Measurements from ENCODE around the gene DHODH.

Gene DHODH

DNA sequence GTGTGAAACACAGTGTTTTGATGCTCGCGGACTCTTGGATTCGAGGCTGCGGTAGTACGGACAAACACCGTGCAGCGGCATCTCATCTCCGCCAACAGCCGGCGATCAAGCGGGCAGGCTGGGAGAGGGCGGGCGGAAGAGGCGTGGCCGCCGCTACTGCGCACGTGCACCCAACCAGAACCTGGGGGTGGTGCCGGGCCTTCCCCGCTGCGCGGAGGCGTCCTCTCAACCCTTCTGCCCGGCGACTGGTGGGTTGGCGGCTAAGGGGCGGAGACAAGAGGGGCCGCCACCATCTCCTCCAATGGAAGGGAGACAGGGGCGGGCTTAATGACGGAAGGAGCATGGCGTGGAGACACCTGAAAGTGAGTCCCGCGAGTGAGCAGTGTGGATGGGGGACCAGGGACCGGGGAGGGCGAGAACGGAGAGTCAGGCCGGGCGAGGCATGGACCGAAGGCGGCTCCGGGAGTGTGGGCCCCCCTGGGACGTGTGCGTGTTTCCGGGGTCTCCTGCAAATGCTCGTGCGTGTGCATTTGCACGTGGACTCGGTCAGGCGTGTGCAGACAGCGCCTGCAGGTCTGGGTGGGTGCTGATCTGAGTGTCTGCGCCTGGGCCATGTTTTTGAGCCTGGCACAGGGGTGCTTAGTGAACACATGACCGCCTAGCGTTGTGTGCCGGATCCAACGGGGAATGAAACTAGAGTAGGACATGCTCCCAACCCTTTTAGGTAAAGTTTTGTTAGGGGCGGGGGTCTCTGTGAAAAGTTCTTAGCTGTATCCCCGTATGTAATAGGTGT, at the start of gene DHODH:
TSS of gene DHODH (plus strand) at position 321 of the 793 bp plus-strand sequence. CDS start at position 342, 21 bp downstream.
- FAIRE-seq = no peak
- TF ChIP-seq, protein P1, sequence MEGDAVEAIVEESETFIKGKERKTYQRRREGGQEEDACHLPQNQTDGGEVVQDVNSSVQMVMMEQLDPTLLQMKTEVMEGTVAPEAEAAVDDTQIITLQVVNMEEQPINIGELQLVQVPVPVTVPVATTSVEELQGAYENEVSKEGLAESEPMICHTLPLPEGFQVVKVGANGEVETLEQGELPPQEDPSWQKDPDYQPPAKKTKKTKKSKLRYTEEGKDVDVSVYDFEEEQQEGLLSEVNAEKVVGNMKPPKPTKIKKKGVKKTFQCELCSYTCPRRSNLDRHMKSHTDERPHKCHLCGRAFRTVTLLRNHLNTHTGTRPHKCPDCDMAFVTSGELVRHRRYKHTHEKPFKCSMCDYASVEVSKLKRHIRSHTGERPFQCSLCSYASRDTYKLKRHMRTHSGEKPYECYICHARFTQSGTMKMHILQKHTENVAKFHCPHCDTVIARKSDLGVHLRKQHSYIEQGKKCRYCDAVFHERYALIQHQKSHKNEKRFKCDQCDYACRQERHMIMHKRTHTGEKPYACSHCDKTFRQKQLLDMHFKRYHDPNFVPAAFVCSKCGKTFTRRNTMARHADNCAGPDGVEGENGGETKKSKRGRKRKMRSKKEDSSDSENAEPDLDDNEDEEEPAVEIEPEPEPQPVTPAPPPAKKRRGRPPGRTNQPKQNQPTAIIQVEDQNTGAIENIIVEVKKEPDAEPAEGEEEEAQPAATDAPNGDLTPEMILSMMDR (IDR thresholded peaks at IDR 0.05; ENCODE audit: insufficient read depth, missing control alignments) = no peak
- peak; percentile 85 for DNase-seq (ENCODE audit: insufficient read length, low spot score)

DNA sequence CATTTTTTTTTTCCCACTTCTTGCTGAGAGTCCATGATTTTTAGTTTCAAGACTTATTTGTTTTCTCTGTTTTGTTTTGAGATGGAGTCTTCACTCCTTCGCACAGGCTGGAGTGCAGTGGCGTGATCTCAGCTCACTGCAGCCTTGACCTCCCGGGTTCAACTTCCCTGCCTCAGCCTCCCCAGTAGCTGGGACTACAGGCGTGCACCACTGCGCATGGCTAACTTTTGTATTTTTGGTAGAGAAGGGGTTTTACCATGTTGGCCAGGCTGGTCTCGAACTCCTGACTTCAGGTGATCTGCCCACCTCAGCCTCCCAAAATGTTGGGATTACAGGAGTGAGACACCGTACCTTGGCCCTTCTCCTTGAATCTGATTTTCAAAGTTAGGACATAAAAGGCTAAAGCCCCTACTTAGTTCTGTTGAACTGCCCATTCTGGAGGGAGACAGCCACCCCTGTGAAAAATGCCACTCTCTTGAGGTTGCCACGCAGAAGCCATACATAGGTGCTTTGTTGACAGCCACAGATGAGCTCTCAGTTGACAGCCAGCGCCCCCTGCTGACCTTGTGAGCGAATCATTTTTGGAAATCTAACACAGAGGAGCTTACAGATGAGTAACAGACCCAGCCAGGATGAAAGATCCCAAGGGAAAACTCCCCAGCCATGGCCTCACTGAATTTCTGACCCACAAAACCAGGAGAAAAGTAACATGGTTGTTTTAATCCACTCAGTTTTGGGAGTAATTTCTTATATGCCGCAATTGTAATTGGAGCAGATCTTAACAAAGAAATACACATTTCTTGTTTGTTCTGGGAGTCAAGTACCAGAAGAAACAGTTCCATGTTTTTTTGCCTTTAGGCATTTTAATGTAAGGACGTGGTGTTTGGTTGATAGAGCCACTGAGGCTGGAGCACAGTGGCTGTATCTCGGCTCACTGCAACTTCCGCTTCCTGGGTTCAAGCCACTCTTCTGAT, 47.2 kb upstream of the DHODH start:
- no peak for FAIRE-seq
- peak; percentile 18 for DNase-seq (ENCODE audit: insufficient read length, low spot score)
- TF ChIP-seq, protein P1 (IDR thresholded peaks at IDR 0.05; ENCODE audit: insufficient read depth, missing control alignments) = peak; percentile 96

DNA sequence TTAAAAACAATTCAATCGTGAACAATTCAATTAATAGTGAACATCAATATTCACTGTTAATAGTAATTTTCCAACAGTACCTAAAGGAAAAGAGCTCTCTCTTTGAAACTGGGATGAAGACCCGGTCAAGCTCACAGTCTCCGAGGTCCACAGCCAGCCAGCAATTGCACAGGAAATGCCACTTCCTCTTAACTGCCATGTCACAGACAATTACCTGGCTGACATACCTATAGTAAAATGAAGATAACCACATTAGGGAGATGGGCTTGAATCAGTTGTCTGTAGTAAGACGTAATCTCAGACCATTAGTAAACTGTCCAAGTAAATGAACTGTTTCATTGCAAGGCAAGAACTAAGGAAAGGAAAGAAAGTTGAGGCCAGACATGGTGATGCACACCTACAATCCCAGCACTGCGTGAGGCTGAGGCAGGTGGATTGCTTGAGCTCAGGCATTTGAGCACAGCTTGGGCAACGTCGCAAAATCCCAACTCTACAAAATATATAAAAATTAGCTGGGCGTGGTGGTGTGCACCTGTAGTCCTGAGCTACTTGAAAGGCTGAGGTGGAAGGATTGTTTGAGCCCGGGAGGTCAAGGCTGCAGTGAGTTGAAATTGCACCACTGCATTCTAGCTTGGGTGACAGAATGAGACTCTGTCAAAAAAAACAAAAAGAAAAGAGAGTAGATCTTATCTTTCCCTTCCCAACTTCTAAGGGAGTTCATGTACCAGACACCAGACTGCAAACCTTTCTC, 45.2 kb upstream of the DHODH start:
- TF ChIP-seq, protein P1 (IDR thresholded peaks at IDR 0.05; ENCODE audit: insufficient read depth, missing control alignments) = no peak
- DNase-seq (ENCODE audit: insufficient read length, low spot score) (no peak), FAIRE-seq (no peak)

DNA sequence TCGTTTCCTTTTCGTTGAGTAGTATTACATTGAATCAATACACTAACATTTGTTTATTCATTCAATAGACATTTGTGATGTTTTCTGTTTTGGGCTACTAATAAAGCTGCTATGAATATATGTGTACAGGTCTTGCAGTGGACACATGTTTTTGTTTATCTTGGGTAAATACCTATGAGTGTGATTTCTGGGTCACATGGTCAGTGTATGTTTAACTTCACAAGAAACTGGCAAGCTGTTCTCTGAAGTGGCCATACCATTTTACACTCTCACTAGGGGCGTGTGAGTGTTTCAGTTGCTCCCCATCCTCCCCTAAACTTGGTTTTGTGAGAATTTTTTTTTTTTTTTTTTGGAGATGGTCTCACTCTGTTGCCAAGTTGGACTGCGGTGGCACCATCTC, 43.3 kb upstream of the DHODH start:
- FAIRE-seq = no peak
- TF ChIP-seq, protein P1 (IDR thresholded peaks at IDR 0.05; ENCODE audit: insufficient read depth, missing control alignments) = no peak
- no peak for DNase-seq (ENCODE audit: insufficient read length, low spot score)

DNA sequence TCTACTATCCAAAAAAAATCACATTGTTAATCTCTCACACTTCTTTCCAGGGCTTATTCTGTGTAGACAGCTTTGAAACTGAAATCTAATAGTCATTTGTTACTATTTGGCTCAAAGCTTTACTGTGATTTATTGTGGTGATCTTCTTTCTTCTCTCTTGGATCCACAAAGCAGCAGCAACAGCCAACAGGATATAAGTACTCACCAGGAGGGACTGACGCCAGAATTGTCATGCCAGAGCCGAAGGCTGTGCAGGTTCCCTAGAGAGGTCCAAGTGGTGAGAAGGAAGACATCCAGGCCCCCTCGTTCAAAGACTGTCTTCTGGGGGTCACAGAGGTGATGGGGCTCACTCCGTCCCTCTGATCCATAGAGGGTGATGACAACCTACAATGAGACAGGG, 41.6 kb upstream of the DHODH start:
- DNase-seq (ENCODE audit: insufficient read length, low spot score) (no peak), FAIRE-seq (no peak)
- TF ChIP-seq, protein P1 (IDR thresholded peaks at IDR 0.05; ENCODE audit: insufficient read depth, missing control alignments) = no peak

DNA sequence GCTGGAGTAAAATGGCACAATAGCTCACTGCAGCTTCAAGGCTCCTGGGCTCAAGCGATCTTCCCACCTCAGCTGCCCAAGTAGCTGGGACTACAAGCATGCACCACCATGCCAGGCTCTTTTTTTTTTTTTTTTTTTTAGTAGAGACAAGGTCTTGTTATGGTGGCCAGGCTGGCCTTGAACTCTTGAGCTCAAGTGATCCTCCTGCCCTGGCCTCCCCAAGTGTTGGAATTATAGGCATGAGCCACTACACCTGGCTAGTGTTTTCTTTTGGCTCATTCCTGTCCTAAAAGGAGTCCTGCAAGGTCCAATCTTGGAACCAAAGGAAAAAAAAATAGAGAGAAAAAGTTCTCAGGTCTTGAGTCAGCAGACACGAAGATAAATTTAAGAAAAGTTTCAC, 39.2 kb upstream of the DHODH start:
- no peak for FAIRE-seq
- TF ChIP-seq, protein P1 (IDR thresholded peaks at IDR 0.05; ENCODE audit: insufficient read depth, missing control alignments) = no peak

More for the DNA sequence above, 39.2 kb upstream of the DHODH start:
- no peak for DNase-seq (ENCODE audit: insufficient read length, low spot score)

Measured in D721Med (cell line).